Fibroblast of mammary gland (primary cell): Measurements from ENCODE around the gene NCEH1.

ENCODE experiments used
- DNase-seq: peaks from one replicate; pipeline ENCODE4 v3.0.0-alpha.2; 2010; ENCODE audit warnings: low read depth
- H3K4me3 ChIP-seq: 2 replicates; pipeline ENCODE4 v1.5.1; 2011; ENCODE audit warnings: low read depth, mild to moderate bottlenecking, low read length, moderate library complexity; ENCODE audit not compliant: control insufficient read depth
- CTCF ChIP-seq: conservative IDR thresholded peaks from 2 replicates; pipeline ENCODE4 v1.5.1; 2011; ENCODE audit warnings: low read depth, low read length, inconsistent platforms; ENCODE audit not compliant: control insufficient read depth, insufficient read depth

Gene NCEH1

GRCh38 chr3:172717493-172718088 is 6.7 kb upstream of the NCEH1 start:
- peak; percentile 27 for DNase-seq
- peak; percentile 48 for TF ChIP-seq CTCF
- H3K4me3 ChIP-seq = no peak overlapping the region

GRCh38 chr3:172716476-172716875 is 5.6 kb upstream of the NCEH1 start:
- no peak for TF ChIP-seq CTCF
- no peak for DNase-seq
- H3K4me3 ChIP-seq = no peak overlapping the region

GRCh38 chr3:172713316-172713715 is 2.4 kb upstream of the NCEH1 start:
- TF ChIP-seq CTCF = no peak
- peak; percentile 77 for DNase-seq
- H3K4me3 ChIP-seq = no peak overlapping the region

- DNase-seq = no peak
- H3K4me3 ChIP-seq = peak overlapping the region; percentile 95
- no peak for TF ChIP-seq CTCF
Observed at GRCh38 chr3:172711454-172711795, 558 bp upstream of the NCEH1 start.

GRCh38 chr3:172709774-172710663 is 848 bp downstream of the NCEH1 start:
- DNase-seq = peak; percentile 39
- H3K4me3 ChIP-seq = peak overlapping the region; percentile 95
- no peak for TF ChIP-seq CTCF

GRCh38 chr3:172708921-172709773 is 1.7 kb downstream of the NCEH1 start:
- no peak for DNase-seq
- no peak for TF ChIP-seq CTCF
- H3K4me3 ChIP-seq = peak overlapping the region; percentile 95
